Head of caudate nucleus (tissue), 42 donors: ENCODE data around the gene TMUB1.

Experiments
- DNase-seq, 42 donors: peaks; one replicate each; pipeline versions ENCODE4 v3.0.0 to v3.0.0-alpha.2; 2020 to 2021; ENCODE audit warnings: mixed read lengths in 7 of 42
- intact Hi-C: fragments of 100-400 bp; cut with DNase I; formaldehyde crosslinking; loops from one replicate; pipeline ENCODE4 v1.15.0; 2022

TMUB1 gene

DNA sequence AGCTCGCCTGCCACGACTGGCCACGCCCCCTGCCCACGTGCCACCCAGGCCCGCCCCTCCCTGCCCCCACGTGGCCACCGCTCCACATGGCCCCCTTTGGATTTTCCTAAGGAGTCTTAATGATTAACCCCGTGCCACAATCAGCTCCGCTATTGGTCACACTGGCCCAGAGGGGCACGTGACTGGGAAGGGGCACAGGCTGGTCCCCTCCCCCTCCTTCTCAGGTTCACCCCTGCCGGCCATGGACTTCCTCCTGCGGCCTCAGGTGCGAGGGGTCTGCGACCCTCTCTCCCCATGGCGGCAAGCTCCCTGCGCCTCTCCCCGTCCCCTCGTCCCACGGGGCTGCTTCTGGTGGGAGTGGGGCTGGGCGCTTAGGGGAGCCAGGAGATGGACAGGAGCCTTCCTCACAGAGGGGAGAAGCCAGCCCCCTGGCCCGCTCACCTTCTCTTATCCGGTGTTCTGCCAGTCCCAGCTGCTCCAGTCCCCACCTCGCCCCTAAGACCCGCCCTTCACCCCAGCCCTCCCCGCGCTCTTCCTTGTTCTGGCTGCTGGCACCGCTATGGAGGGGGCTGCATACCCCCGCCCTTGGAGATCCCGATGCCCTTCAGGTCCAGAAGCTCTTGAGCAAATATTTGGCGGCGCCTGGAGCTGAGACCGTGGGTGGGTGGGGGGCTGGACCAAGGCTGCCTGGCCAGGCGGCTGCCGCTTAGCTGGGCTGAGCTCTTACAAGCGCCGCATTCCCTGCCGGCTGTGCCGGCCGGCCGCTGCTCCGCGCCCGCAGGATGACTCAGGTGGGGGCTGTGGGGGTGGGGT, 20.7 kb downstream of the TMUB1 start:
- DNase-seq, result no peak
- intact Hi-C loops, result no loop called here

DNA sequence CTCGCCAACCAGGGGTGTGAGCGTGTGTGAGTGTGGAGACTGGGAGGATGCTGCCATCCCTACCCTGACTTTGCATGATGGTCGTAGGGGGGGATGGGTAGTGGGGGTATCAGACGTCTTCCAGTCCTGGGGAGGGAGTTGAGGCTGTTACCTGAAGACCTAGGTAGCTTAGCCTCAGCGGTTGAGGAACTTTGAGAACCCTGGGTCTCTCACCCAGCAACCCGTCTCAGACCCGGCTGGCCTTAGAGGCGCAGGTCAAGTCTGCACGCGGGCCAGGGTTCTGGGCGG, 21.2 kb downstream of the TMUB1 start:
- intact Hi-C loops, result no loop called here

DNA sequence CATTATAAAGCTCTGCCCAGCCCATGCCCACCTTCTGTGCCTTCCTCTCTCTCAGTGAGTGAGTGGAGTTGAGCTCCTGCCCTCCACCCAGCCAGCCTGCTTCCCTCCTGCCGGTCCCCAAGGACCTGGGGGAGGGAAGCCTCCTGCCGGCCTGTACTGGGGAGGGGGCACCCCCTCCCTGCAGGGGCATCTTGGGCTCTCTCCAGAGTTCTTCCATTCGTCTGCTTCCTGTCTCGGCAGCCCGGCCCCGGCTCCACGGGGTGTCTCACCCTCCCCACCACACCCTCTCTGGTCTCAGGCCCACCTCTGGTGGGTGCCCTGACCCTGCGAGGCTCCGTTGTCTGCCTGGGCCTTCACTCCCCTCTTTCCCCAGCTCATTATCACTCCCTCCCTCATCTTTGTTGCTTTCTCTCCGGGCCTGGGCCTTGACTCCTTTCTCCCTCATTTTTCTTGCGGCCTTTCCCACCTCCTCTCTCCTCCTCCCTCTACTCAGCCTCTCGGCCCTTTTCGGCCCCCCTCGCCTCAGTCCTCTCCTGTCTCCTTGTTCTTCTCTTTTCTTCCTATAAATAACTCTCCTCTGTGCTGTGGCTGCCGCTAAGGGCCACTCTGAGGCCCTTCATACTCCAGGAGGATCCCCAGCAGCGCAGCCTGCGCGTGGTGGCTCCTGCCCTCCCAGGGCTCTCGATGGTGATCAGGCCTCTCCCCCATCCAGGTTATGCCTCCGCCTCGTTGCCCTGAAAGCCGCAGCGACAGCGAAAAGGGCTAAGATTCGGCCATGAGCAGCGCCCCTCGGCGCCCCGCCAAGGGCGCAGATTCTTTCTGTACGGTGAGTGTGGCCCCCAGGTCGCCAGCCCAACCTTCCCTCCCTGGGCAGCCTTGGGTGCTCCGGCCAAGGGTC, 21.8 kb downstream of the TMUB1 start:
- no peak for DNase-seq
- intact Hi-C loops, result no loop called here

More for the DNA sequence above, 21.2 kb downstream of the TMUB1 start:
- DNase-seq, result no peak

DNA sequence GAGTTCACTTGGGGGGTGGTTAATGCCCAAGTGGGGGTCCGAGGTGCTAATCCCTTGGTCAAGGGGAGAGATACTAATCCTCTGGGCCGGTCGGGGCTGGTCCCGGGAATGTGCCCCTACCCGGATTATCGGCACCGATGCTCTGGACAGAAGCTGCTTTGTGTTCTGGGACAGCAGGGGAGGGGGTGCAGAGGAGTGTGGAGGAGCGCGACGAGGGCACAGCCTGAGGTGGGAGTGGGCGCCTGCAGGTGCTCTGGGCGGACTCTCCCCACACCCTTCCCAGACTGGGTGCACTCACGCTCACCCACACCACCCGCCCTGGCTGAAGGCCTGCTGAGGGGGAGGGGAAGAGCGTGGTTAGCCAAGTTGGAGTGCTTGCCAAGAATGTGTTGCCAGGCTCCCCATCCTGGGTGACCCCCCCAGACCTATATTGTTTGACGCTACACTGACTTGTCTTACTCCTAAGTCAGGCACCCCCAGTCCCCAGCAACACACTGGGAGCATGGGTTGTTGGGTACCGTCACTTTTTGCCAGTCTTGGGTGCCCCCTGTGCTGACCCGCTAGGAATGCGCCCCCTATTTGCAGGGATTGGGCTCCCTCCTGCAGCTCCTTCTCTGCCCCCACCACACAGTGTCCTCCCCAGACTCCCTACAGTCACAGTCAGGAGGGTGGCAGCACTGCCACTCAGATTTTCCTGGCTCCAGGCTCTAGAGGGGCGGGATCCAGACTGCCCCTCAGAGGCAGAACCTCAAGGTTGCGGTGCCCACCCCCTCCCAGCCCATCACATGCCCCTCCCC, 22.7 kb downstream of the TMUB1 start:
- intact Hi-C loops, result no loop called here
- DNase-seq, result peak in 30 of 42 donors; percentile 17 to 74 (median 50)

DNA sequence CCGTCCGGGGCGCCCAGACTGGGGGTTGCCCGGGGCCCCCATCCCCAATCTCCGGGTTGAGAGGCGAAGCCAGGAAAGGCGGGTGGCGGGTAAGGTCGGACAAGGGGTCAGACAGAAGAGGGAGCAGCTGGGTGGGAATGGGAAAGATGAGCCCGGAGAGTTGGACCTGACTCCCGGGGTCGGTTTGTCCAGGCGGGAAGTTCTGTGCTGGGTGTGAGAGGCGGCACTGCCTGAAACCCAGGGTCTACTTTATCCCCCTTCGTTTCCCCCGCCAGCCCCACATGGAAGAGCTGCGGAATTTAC, 23.2 kb downstream of the TMUB1 start:
- DNase-seq, result no peak
- intact Hi-C loops, result no loop called here

DNA sequence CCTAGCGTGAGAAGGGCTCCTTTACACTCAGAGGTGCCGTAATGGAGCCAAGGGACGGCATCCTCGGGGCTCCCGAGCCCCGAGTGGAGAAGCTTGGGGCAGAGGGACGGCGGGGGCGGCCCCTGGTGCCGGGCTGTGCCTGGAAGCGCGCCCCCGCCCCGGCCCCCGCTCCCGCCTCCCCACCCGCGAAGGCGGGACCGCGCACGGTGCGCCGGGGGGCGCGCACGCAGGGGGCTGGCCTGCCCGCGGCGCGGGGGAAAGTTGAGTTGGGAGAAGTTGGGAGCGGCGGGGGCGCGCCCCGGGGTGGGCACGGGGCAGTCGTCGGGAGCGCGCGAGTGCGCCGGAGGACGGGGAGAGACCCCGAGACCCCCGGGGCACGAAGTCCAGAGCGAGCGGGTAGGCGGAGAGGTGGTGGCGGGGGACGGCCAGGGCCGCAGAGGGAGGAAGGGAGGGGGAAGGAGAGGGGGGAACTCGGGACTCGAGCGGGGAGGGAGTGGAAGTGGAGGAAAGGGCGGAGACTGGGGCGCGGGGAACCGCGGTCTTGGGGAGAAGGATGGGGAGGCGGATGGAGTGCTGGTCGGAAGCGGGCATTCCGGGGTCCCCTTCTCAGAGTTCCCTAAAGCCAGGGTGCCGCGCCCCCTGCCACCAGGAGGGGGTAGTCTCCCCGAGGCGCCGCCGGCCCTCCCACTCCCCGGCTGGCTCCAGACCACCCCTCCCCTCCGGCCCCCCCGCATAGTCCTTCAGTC, 23.8 kb downstream of the TMUB1 start, which contains the start of gene SLC4A2:
TSS of gene SLC4A2 (plus strand) at position 223 of the 746 bp plus-strand sequence. CDS start 2,399 bp downstream, outside the sequence.
- peak; percentile 60 to 92 (median 85) for DNase-seq
- intact Hi-C loops, result loop anchor here (2.0 kb wide), 1 partner anchor 21 kb away; the partner anchor contains the start of gene FASTK

DNA sequence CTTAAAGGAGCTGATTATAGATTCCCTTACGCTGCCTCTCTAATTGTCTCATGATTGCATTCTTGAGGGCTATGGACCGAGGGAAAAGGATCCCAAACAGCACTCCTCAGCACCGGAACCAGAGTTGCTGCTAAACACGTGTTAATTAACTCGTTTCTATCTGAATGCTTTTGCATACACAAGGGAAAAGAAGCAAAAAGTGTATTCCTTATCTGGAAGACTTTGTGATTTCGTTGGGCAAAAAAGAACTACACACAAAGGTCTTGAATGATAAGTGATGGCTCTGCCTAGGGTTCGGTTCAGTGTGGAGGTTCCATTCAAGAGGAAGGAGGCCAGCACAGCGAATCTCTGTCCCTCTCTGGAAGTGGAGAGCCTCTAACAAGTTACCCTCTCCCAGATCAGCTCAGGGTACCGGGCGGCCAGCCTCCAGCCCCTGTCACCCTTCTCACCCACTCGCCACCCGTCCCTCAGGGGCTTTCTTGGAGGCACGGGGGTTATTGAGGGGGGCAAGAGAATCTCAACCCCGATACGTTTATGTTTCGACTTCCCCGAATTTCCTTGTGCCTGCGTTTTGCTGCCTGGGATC, 24.4 kb downstream of the TMUB1 start:
- peak in 8 of 42 donors; percentile 11 to 43 (median 30) for DNase-seq
- intact Hi-C loops, result loop anchor here (2.0 kb wide), 1 partner anchor 22 kb away; the partner anchor contains the start of gene FASTK

DNA sequence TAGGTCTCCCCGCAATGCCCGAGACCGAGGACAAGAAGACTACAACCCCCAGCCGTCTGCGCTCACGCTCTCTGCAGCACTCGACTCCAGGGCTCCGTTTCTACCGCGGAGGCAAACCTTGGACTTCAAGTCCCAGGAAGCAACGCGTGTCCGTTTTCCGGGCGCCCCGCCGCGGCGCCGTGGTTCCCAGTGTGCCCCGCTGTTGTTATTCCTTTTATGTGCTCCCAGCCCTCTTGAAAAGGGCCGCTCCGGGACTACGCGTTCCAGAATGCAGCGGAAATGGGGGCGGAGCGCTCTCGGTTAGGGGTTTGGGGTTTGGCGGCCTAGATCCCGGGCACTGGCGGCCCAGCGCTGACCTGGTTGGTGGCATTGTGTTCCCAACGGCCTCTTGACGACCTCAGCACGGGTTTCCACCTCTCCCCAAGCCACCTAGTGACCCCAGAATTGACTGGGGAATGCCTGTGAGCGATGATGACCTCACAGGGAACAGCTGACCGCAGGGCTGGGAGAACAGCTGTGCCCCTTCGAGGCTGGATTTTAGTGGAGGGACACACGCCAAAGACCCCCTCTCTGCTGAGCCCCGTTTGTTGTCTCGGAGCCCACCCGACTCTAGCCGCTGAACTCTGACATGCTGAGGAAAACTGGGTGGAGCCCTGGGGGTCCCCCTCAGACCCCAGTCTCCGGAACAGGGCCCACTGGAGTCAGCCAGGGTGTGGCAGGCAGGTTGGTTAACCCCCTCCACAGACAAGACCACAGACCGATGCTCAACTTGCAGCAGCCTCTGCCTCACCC, 25.1 kb downstream of the TMUB1 start:
- peak; percentile 97 to 100 (median 100) for DNase-seq
- intact Hi-C loops, result loop anchor here (2.0 kb wide), 2 partner anchors 23 to 29 kb away; partner anchors contain the start of genes ABCB8 and FASTK

DNA sequence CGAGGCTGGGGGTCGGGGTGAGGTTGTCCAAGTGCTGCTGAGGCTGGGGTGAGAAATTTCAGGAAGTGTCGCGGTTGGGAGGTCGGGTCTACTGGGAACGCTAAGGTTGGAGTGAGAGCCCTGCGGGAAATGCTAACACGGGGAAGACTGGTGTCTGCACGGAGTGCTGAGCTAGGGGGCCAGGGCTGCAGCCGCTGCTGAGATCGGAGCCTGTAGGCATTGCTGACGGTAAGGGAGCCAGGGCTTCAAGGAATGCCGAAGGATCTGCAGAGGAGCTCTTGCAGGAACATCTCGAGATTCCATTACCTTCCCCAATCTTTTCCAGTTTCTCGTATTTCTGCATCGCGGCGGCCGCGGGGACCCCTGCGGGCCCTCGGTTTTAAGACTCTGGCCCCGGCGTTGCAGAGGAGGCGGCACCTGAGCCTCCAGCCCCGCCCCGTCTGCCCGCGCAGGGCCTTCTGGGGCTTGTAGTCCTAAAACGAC, 25.7 kb downstream of the TMUB1 start, which contains the start of gene CDK5:
TSS of gene CDK5 (minus strand) at position 392 of the 483 bp plus-strand sequence. CDS start at position 343, 49 bp downstream.
- DNase-seq, result peak in 2 of 42 donors; percentile 18 to 32
- intact Hi-C loops, result loop anchor here (2.0 kb wide), 1 partner anchor 29 kb away; the partner anchor contains the start of gene ABCB8

DNA sequence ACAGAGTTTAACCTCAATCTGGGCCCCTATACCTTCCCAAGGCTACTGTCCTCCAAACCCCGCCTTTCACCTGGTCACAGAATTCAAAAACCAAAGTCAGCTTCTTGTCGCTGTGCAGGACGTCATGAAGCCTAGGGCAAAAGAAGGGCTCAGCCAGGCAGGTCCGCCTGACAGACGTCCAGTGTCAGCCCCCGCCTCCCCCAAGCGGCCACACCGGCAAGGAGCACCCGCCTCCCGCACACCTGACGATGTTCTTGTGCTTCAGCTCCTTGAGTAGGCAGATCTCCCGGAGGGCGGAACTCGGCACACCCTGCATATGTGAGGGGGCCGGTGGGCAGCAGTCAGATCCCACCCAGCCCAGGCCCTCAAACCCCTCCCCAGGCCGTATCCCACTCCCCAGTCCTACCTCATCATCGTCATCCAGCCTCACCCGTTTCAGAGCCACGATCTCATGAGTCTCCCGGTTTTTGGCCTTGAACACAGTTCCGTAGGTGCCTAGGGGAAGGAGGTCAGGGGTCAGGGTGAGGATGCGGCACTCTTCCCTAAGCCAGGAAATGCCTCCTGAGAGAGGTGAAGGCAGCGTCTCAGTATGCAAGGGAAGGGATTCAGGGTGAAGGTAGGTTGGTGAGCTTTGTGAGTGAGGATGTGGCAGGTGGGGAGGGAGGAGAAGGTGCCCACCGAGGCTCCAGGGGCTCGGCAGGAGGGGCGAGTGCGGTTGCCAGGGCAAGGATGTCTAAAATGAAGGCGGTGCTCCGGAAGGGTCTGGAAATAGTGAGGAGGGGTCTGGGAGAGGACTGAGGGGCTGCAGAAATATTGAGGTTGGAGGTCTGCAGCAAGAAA, 26.4 kb downstream of the TMUB1 start:
- intact Hi-C loops, result loop anchor here (2.0 kb wide), 1 partner anchor 28 kb away; the partner anchor contains the start of gene ABCB8
- DNase-seq, result peak in 11 of 42 donors; percentile 26 to 59 (median 43)

DNA sequence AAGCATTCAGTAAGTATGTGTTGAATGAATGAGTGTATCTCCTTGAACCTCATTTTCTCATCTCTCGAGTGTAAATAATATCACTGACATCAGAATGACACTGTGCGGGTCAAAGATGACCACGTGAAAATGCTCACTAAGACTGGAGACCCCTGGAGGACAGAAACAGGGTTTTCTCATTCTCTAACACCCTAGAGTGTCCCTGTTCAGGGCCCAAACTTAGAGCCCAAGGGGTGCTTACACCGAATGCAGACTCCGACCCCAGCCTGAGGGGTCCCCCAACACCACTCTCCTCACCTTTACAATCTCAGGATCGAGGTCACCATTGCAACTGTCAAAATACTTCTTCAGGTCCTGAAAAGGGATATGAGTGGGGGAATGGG, 27.0 kb downstream of the TMUB1 start:
- intact Hi-C loops, result loop anchor here (2.0 kb wide), 1 partner anchor 27 kb away; the partner anchor contains the start of gene ABCB8
- no peak for DNase-seq

DNA sequence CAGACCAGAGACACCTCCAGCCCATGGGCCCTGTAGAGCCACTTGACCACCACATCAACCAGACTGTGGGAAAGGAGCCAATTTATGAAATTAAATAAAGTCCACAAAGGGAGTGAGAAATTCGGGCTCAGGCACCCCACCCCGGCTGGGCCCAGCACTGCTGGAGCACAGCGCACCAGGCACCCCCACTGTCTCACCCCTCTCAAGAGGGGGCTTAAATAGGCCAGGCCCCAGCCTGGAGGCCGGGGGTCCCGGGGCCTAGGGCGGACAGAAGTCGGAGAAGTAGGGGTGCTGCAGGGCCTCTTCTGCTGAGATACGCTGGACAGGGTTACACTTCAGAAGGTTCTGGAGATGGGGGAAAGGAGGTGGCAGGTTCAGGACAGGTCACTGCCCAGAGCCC, 29.5 kb downstream of the TMUB1 start:
- no peak for DNase-seq
- intact Hi-C loops, result no loop called here

DNA sequence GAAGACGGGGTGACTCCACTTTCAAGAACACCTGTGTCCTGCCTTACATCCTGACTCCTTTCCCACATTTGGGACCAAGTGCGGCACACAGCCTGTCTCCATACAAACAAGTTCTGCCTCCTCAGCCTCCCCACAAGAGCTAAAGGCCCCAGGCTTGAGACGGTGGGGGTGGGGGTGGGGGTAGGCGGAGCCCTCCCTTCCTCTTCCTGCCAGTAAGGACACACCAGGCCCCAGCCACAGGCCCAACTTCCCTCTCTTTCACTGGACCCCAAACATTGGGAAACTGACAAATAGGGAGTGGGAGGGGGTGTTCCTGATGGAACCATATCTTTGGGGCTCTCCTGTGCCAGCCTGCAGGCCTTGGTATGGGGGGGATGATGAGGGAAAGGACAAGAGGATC, 30.2 kb downstream of the TMUB1 start:
- DNase-seq, result no peak
- intact Hi-C loops, result no loop called here

DNA sequence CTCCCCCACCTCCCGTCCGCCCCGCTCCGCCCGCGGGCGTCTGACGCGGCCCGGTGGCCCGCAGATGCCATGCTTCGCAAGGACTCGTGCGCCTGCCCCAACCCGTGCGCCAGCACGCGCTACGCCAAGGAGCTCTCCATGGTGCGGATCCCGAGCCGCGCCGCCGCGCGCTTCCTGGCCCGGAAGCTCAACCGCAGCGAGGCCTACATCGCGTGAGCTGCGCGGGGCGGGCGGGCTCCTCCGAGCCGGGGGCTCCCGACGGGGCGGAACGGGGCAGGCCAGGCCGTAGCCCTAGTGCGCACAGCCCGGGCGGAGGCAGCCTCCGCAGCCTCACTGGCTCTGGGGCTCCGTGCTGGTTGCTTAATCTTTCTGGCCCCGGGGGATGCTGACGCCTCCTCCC, 32.2 kb downstream of the TMUB1 start:
- intact Hi-C loops, result no loop called here
- DNase-seq, result peak in 40 of 42 donors; percentile 40 to 81 (median 62)

DNA sequence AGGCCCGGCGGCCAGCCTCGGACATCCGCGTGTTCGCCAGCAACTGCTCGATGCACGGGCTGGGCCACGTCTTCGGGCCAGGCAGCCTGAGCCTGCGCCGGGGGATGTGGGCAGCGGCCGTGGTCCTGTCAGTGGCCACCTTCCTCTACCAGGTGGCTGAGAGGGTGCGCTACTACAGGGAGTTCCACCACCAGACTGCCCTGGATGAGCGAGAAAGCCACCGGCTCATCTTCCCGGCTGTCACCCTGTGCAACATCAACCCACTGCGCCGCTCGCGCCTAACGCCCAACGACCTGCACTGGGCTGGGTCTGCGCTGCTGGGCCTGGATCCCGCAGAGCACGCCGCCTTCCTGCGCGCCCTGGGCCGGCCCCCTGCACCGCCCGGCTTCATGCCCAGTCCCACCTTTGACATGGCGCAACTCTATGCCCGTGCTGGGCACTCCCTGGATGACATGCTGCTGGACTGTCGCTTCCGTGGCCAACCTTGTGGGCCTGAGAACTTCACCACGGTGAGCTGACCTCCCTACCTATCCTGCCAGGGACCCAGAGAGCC, 34.3 kb downstream of the TMUB1 start:
- intact Hi-C loops, result no loop called here
- no peak for DNase-seq
